Uterus (tissue), 2 donors: ENCODE results near the gene ASCC1.

Experiments used
- CTCF ChIP-seq, 4 experiments: fragments of 200-600 bp in 2 of 4; fragments of 450-650 bp in 2 of 4; sonication (generic) in 2 of 4; IDR thresholded peaks; one replicate each; pipeline ENCODE4 v1.5.1; 2016 to 2019; ENCODE audit warnings: antibody characterized with exemption in 4 of 4, mild to moderate bottlenecking in 2 of 4, moderate library complexity in 1 of 4
- POLR2A ChIP-seq, 2 donors: fragments of 450-650 bp; IDR thresholded peaks; one replicate each; pipeline ENCODE4 v1.6.1; 2016; ENCODE audit warnings: antibody characterized with exemption in 2 of 2, mild to moderate bottlenecking in 1 of 2, moderate library complexity in 1 of 2

DNA sequence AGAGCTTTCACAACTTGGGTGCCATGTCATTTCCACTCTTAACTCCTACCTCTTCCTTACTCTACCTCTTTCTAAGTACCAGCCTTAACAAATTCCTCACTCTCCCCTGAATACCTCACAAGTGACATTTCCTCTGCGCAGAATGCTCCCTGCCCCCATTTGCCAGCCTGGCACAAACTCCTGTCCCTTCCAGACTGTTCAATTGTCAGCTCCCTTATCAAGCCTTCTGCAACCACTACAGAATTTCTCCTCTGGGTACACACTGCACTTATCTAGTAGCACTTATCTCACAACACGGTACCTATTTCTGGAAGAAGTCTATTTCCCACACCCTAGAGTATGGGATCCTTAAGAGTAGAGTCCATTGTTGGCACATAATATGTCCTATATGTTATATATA lies 39.4 kb downstream of the ASCC1 start:
- no peak for TF ChIP-seq CTCF (IDR thresholded peaks at IDR 0.05)
- no peak for TF ChIP-seq POLR2A (IDR thresholded peaks at IDR 0.05)
